HepG2 (cell line): Measurements from ENCODE around the gene SPPL2B. TPM values are rescaled to one million over a fixed set of nuclear protein-coding genes. Genes with fewer than 3 reads are reported as not detected.

Source experiments
- CREM ChIP-seq, 2 experiments: sonication (generic) in 1 of 2; formaldehyde crosslinking in 1 of 2; IDR thresholded peaks; 2 replicates each; pipeline versions ENCODE4 v1.4.0 to v1.6.1; 2016 to 2020; ENCODE audit warnings: antibody characterized with exemption in 1 of 2, mild to moderate bottlenecking in 1 of 2, missing genetic modification reagents in 1 of 2
- FOSL2 ChIP-seq: sonication (generic); formaldehyde crosslinking; IDR thresholded peaks from 2 replicates; pipeline ENCODE4 v1.4.0; 2020; ENCODE audit warnings: missing genetic modification reagents
- FUBP1 ChIP-seq: sonication (generic); formaldehyde crosslinking; IDR thresholded peaks from 2 replicates; pipeline ENCODE4 v1.5.1; 2020; ENCODE audit warnings: missing genetic modification reagents, mild to moderate bottlenecking, borderline replicate concordance
- JUNB ChIP-seq: sonication (generic); formaldehyde crosslinking; IDR thresholded peaks from 2 replicates; pipeline ENCODE4 v1.8.0; 2022; ENCODE audit warnings: missing genetic modification reagents, mild to moderate bottlenecking, borderline replicate concordance
- MAF1 ChIP-seq: sonication (generic); formaldehyde crosslinking; IDR thresholded peaks from 2 replicates; pipeline ENCODE4 v1.5.0; 2020; ENCODE audit warnings: missing genetic modification reagents, borderline replicate concordance
- MTF1 ChIP-seq: sonication (generic); formaldehyde crosslinking; IDR thresholded peaks from 2 replicates; pipeline ENCODE4 v1.5.0; 2020; ENCODE audit warnings: missing genetic modification reagents
- MXD1 ChIP-seq: sonication (generic); formaldehyde crosslinking; IDR thresholded peaks from 2 replicates; pipeline ENCODE4 v1.4.0; 2020; ENCODE audit warnings: mild to moderate bottlenecking, missing genetic modification reagents
- NFE2L1 ChIP-seq: sonication (generic); formaldehyde crosslinking; IDR thresholded peaks from 2 replicates; pipeline ENCODE4 v1.4.0; 2020; ENCODE audit warnings: missing genetic modification reagents, mild to moderate bottlenecking, borderline replicate concordance
- NFE2L2 ChIP-seq: fragments of 150-350 bp; IDR thresholded peaks from 2 replicates; pipeline ENCODE4 v1.6.1; 2014; ENCODE audit warnings: low read length
- NR1H2 ChIP-seq: sonication (generic); formaldehyde crosslinking; IDR thresholded peaks from 2 replicates; pipeline ENCODE4 v1.8.1; 2022; ENCODE audit warnings: low read depth, missing genetic modification reagents, borderline replicate concordance
- PAX8 ChIP-seq: sonication (generic); formaldehyde crosslinking; IDR thresholded peaks from 2 replicates; pipeline ENCODE4 v1.8.0; 2022; ENCODE audit warnings: mild to moderate bottlenecking, missing genetic modification reagents, borderline replicate concordance
- POLR2A ChIP-seq, 2 experiments: IDR thresholded peaks; 2 replicates each; pipeline ENCODE4 v1.6.1; 2011; ENCODE audit warnings: low read depth in 2 of 2, low read length in 2 of 2, mild to moderate bottlenecking in 1 of 2, moderate library complexity in 1 of 2; ENCODE audit not compliant: insufficient read depth in 1 of 2
- SNAI1 ChIP-seq: sonication (generic); formaldehyde crosslinking; IDR thresholded peaks from 2 replicates; pipeline ENCODE4 v1.5.0; 2020; ENCODE audit warnings: mild to moderate bottlenecking, missing genetic modification reagents, borderline replicate concordance
- TAF1 ChIP-seq: sonication (generic); formaldehyde crosslinking; IDR thresholded peaks from 2 replicates; pipeline ENCODE4 v1.4.0; 2020; ENCODE audit warnings: missing genetic modification reagents
- TBP ChIP-seq: sonication (generic); formaldehyde crosslinking; IDR thresholded peaks from 2 replicates; pipeline ENCODE4 v1.5.0; 2020; ENCODE audit warnings: missing genetic modification reagents
- THAP9 ChIP-seq: sonication (generic); formaldehyde crosslinking; IDR thresholded peaks from 2 replicates; pipeline ENCODE4; 2020; ENCODE audit warnings: missing genetic modification reagents, mild to moderate bottlenecking, borderline replicate concordance
- ZFX ChIP-seq: sonication (generic); formaldehyde crosslinking; IDR thresholded peaks from 2 replicates; pipeline ENCODE4 v1.4.0; 2020; ENCODE audit warnings: mild to moderate bottlenecking, low read depth, missing genetic modification reagents, moderate library complexity
- ZNF276 ChIP-seq: sonication (generic); formaldehyde crosslinking; IDR thresholded peaks from 2 replicates; pipeline ENCODE4 v1.4.0; 2020; ENCODE audit warnings: mild to moderate bottlenecking, low read depth, missing genetic modification reagents
- ZNF335 ChIP-seq: sonication (generic); formaldehyde crosslinking; IDR thresholded peaks from 2 replicates; pipeline ENCODE4 v1.4.0; 2020; ENCODE audit warnings: missing genetic modification reagents
- ZNF563 ChIP-seq: sonication (generic); formaldehyde crosslinking; IDR thresholded peaks from 2 replicates; pipeline ENCODE4 v1.8.0; 2022; ENCODE audit warnings: mild to moderate bottlenecking, moderate library complexity, missing genetic modification reagents
- ZNF607 ChIP-seq: sonication (generic); formaldehyde crosslinking; IDR thresholded peaks from 2 replicates; pipeline ENCODE4 v1.5.1; 2020; ENCODE audit warnings: missing genetic modification reagents, mild to moderate bottlenecking, borderline replicate concordance
- ZNF761 ChIP-seq: sonication (generic); formaldehyde crosslinking; conservative IDR thresholded peaks from 2 replicates; pipeline ENCODE4 v1.4.0; 2020; ENCODE audit warnings: mild to moderate bottlenecking, missing genetic modification reagents
- ZSCAN9 ChIP-seq: IDR thresholded peaks from 2 replicates; pipeline ENCODE4 v1.6.1; 2016; ENCODE audit warnings: borderline replicate concordance
- polyA plus RNA-seq, 8 experiments: library from polyadenylated mRNA; depleted of rRNA in 3 of 8; stranded (reverse) in 7 of 8; unstranded in 1 of 8; fragments of >200 nt; fragmentation: Illumina TruSeq in 4 of 8; extraction: Trizol in 4 of 8; gene quantifications; 2 replicates each; pipeline versions ENCODE4 v1.2.1 to v1.2.3, GENCODE V29; 2011 to 2016; ENCODE audit warnings: low read depth in 4 of 8, missing spikeins in 1 of 8, mixed read lengths in 1 of 8; ENCODE audit not compliant: insufficient read depth in 1 of 8
- total RNA-seq, 5 experiments: library from RNA; depleted of rRNA; stranded (reverse); fragments of >200 nt; fragmentation: Illumina TruSeq; extraction: Trizol; gene quantifications; 2 replicates each; pipeline ENCODE4 v1.2.3, GENCODE V29; 2016; ENCODE audit warnings: low read depth in 1 of 5

The SPPL2B gene
- total and polyA plus RNA-seq, 2 of the 13 experiments (the other 11 are each of a cell fraction or from before 2014, with no cell fraction given) = 14.9 to 15.2 TPM

GRCh38 chr19:2315818-2316353 lies 12.6 kb upstream of the SPPL2B start (continued):
- TF ChIP-seq SNAI1 = no peak
- no peak for TF ChIP-seq ZNF563 (CRISPR knock-in tag)
- TF ChIP-seq ZNF335 = no peak
- no peak for TF ChIP-seq PAX8 (CRISPR knock-in tag)
- TF ChIP-seq MAF1 (CRISPR knock-in tag) = no peak
- TF ChIP-seq ZFX (CRISPR knock-in tag) = peak; percentile 57
- TF ChIP-seq FUBP1 (CRISPR knock-in tag) = no peak
- TF ChIP-seq ZNF761 (CRISPR knock-in tag) = 0 out of 2 replicates have a peak, but pooled peaks have one; percentile 36
- TF ChIP-seq JUNB (CRISPR knock-in tag) = no peak
- TF ChIP-seq ZSCAN9 (CRISPR knock-in tag) = no peak
- peak; percentile 73 for TF ChIP-seq THAP9 (CRISPR knock-in tag)
- TF ChIP-seq NFE2L2 = no peak
- no peak for TF ChIP-seq TBP (CRISPR knock-in tag)
- no peak for TF ChIP-seq ZNF607 (CRISPR knock-in tag)
- no peak for TF ChIP-seq MTF1
- no peak for TF ChIP-seq CREM (IDR thresholded peaks at IDR 0.05)
- no peak for TF ChIP-seq CREM (CRISPR knock-in tag; IDR thresholded peaks at IDR 0.05)
- 0 out of 2 replicates have a peak, but pooled peaks have one; percentile 43 for TF ChIP-seq ZNF276 (CRISPR knock-in tag)
- no peak for TF ChIP-seq TAF1 (CRISPR knock-in tag)
- no peak for TF ChIP-seq MXD1 (CRISPR knock-in tag)
- no peak for TF ChIP-seq POLR2A (IDR thresholded peaks at IDR 0.05; ENCODE audit: insufficient read depth in 1 of 2, low read depth in 2 of 2, low read length in 2 of 2)
- TF ChIP-seq NFE2L1 (CRISPR knock-in tag) = no peak
- TF ChIP-seq NR1H2 (CRISPR knock-in tag) = no peak
- TF ChIP-seq FOSL2 (CRISPR knock-in tag) = peak; percentile 35
